A172 (cell line): ENCODE measurements around the gene TDRD7. TPM values are rescaled to one million over a fixed set of nuclear protein-coding genes. Genes with fewer than 3 reads are reported as not detected.

ENCODE experiments used
- DNase-seq: peaks from one replicate; pipeline ENCODE4 v3.0.0-alpha.2; 2015; ENCODE audit warnings: low spot score
- total RNA-seq: library from RNA; depleted of rRNA; stranded (reverse); fragments of >200 nt; shearing (Covaris generic); gene quantifications from 2 replicates; pipeline ENCODE4 v1.2.3, GENCODE V29; 2014; rRNA removed

Gene TDRD7
- total RNA-seq, 1 experiment from 2014 or later = 23.9 TPM

- DNase-seq = no peak
Measured at GRCh38 chr9:97527626-97528528, 116.0 kb downstream of the TDRD7 start.

DNA sequence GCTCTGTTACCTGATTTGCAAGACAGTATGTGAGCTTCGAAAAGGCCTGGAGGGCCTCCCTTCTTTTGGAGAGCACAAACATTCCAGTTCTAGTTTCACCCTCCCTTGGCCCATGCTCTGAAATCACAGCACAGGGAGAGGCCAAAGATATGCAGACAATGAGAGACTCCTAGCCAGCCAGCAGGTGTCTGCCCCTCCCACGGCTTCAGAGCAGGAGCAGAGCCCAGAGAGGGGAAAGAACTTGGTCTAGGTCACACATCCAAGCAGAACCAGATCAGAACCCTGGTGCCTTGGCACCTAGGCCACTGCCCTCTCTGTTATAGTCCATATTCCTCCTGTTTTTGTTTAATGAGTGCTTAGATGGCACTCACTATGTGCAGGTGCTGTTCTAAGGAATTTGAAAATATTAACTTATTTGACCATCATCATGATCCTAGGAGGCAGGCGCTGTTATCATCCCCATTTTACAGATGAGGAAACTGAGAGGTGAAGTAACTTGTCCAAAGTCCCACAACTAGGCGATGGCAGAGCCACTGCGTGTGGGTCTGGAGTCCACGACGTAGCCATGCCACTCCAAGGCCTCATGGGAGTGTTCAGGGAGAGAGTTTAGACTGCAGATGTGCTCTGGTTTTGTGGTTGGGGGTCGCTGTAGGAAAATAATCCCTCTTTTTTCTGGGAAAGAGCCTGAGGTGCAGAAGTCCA is 116.8 kb downstream of the TDRD7 start:
- peak; percentile 38 for DNase-seq

DNA sequence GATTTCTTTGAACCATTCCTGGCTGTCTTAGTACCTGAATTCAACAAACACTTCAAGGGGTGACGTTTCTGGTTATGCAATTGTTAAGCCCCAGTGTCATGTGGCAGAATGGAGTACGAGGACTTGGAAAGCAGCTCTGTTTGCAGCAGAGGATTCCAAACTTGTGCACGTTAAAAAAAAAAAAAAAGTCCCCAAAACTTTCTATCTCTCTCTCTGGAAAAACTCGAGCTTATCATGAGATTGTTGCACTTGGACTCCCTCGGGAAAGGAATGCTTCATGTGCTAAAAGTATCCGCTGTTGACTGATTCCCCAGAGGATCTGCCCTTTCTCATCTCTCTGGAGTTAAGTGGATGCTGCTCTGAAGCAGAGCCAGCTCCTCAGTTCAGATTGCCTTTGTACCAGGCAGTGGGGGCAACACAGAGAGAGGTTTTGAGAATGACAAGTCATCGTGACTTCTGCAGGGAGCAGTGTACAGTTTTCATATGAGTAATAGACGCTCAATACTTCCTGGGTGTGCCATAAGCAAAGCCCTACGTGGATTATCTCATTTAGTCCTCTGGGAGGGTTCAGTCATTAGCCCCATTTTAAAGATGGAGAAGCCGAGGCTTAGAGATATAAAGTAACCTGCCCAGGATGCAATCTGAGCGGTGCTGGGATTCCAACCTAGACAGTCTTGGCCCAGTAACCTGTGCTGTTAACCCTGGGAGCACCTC is 117.6 kb downstream of the TDRD7 start:
- DNase-seq = peak; percentile 92

DNA sequence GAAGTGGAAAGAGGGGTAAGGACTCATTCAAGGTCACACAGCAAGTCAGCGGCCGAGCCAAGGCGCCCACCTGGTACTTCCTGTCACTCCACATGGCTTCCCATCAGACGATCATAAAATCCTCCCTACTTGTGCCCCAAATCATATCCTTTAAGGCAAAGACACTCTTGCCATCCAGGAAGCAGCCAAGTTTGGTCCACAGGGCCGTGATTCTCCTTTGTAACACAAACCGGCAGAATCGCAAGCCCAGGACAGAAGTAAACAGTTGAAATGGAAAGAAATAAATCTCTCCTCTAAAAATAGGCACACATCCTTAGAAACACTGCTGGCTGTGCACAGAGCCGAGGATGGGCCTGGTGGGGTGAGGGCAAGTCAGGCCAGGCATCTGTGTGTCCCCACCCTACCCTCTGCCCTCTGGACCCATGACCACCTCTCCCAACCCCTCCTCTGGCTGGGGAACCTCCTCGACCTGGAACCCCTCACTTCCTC is 120.0 kb downstream of the TDRD7 start:
- no peak for DNase-seq

GRCh38 chr9:97534185-97534584 is 122.3 kb downstream of the TDRD7 start:
- DNase-seq = no peak

DNA sequence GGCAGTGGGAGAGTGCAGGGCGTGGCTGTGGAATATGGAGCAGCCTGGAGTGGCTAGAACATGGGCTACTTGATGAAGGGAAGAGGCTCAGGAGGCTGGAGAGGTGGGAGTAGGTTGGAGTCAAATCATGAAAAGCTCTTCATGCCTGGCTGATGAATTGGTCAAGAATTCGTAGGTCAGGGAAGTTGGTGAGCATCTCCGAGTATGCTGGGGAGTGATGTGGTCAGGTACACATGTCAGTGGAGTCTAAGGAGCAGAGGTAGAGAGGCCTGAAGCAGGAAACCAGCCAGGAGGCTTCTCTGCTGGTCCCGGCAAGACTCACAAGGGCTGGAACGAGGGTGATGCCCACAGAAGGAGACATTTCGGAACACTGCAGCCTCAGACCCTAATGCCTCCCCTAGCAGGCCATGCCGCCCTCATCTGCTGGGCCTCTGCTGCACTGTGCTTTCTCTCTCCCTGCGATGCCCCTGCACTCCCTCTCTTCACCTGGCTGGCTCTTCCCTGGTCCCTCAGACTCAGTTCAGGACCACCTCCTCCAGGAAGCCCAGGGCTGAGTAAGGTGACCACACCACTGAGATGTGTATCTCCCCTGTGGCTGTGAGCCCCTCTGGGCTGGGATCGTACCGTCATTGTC is 123.2 kb downstream of the TDRD7 start:
- DNase-seq = no peak

DNA sequence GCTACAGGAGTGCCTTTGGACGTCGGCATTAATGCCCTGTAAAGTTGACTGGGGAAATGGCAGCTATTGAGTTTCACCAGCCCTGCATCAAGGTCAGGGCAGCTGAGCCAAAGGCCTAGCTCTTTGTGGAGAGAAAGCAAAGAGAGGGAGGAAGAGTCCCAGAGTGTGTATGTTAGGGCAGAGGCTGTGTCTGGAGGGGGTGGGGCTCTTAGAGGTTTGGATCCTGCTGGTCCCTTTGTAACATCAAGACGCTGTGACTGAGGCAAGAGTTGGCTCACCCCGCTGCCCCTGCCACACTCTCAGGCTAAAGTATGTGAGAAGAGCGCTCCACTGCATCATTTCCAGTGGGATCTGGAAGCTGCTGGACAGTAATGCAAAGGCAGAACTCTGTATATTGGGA is 123.9 kb downstream of the TDRD7 start:
- DNase-seq = no peak

GRCh38 chr9:97536480-97536879 is 124.6 kb downstream of the TDRD7 start:
- no peak for DNase-seq

GRCh38 chr9:97543561-97543960 is 131.7 kb downstream of the TDRD7 start:
- no peak for DNase-seq

- DNase-seq = no peak
Measured at GRCh38 chr9:97545486-97545885, 133.6 kb downstream of the TDRD7 start.

Other genes starting within 250 kb of the TDRD7 start
- gene CCDC180, start 104.4 kb upstream of the TDRD7 start, total RNA-seq = 0.34 and 1.2 TPM in 2 replicates
- gene TMOD1, start 89.6 kb downstream of the TDRD7 start, total RNA-seq = 0.81 and 2.1 TPM in 2 replicates
- gene TSTD2, start 221.3 kb downstream of the TDRD7 start, total RNA-seq = 19.7 and 20.9 TPM in 2 replicates
- gene NCBP1, start 221.7 kb downstream of the TDRD7 start, total RNA-seq = 63.1 and 75.4 TPM in 2 replicates